HCT116 (cell line): ENCODE data around the gene PRAMEF20.
"Not testable (repeated sequence)": the region's sequence is repeated elsewhere in the genome, so short reads cannot be mapped to it uniquely, and the experiment has no call there.

Source experiments
- CTCF ChIP-seq, 3 experiments: fragments of 200-600 bp in 1 of 3; sonication (generic) in 1 of 3; IDR thresholded peaks in 2 of 3; conservative IDR thresholded peaks in 1 of 3; 2 replicates each; pipeline ENCODE4 v1.5.1; 2012 to 2017; ENCODE audit warnings: low read depth in 2 of 3, low read length in 2 of 3, antibody characterized with exemption in 1 of 3, borderline replicate concordance in 1 of 3, control low read depth in 1 of 3, mild to moderate bottlenecking in 1 of 3, mixed read lengths in 1 of 3, mixed run types in 1 of 3, moderate library complexity in 1 of 3; ENCODE audit not compliant: insufficient read depth in 1 of 3
- EZH2 ChIP-seq: fragments of 200-600 bp; sonication (generic); IDR thresholded peaks from 2 replicates; pipeline ENCODE4 v1.6.1; 2017; ENCODE audit warnings: antibody characterized with exemption, mixed run types
- MAX ChIP-seq: IDR thresholded peaks from 2 replicates; pipeline ENCODE4 v1.6.1; 2012
- POLR2A ChIP-seq: IDR thresholded peaks from 2 replicates; pipeline ENCODE4 v1.7.0; 2011; ENCODE audit warnings: borderline replicate concordance; ENCODE audit not compliant: insufficient read depth, insufficient read length; ENCODE audit errors: extremely low read depth
- SIN3A ChIP-seq: IDR thresholded peaks from 2 replicates; pipeline ENCODE4 v1.6.1; 2012; ENCODE audit warnings: low read depth
- SP1 ChIP-seq: IDR thresholded peaks from 2 replicates; pipeline ENCODE4 v1.6.1; 2012; ENCODE audit warnings: low read depth
- ZBTB33 ChIP-seq: IDR thresholded peaks from 2 replicates; pipeline ENCODE4 v1.6.1; 2011; ENCODE audit warnings: mild to moderate bottlenecking, low read length, moderate library complexity; ENCODE audit not compliant: insufficient replicate concordance; ENCODE audit errors: extremely low read depth
- ZNF274 ChIP-seq: fragments of 200-500 bp; sonication (Bioruptor generic); IDR thresholded peaks from 2 replicates; pipeline ENCODE4 v1.6.1; 2014; ENCODE audit warnings: mild to moderate bottlenecking, low read depth, low read length, inconsistent platforms

GRCh38 chr1:13362364-13362763 is 47.9 kb upstream of the PRAMEF20 start:
- TF ChIP-seq ZNF274; CTCF (IDR thresholded peaks at IDR 0.05 in 2 of 3, conservative IDR thresholded peaks at IDR 0.05 in 1 of 3; ENCODE audit: borderline replicate concordance in 1 of 3, insufficient read depth in 1 of 3, low read depth in 2 of 3, low read length in 2 of 3); POLR2A; SIN3A; EZH2; MAX; ZBTB33; SP1: not testable (repeated sequence)
